Activated CD4-positive, alpha-beta T cell treated with anti-CD3 and anti-CD28 coated beads, Interleukin-2, Interleukin-4, amounts not matched to agents 100 ng/mL and 50 ng/mL, durations not matched to agents 16 hours and 8 hours (primary cell): ENCODE measurements around the gene UNKL.
"Not testable (repeated sequence)": the region's sequence is repeated elsewhere in the genome, so short reads cannot be mapped to it uniquely, and the experiment has no call there.

Experiments
- DNase-seq: peaks from one replicate; pipeline ENCODE4 v3.0.0-alpha.2; 2020; ENCODE audit warnings: low spot score

UNKL gene

GRCh38 chr16:1337486-1337885 is 77.0 kb downstream of the UNKL start:
- no peak for DNase-seq

- no peak for DNase-seq
Observed at GRCh38 chr16:1336619-1337018, 77.9 kb downstream of the UNKL start.

DNA sequence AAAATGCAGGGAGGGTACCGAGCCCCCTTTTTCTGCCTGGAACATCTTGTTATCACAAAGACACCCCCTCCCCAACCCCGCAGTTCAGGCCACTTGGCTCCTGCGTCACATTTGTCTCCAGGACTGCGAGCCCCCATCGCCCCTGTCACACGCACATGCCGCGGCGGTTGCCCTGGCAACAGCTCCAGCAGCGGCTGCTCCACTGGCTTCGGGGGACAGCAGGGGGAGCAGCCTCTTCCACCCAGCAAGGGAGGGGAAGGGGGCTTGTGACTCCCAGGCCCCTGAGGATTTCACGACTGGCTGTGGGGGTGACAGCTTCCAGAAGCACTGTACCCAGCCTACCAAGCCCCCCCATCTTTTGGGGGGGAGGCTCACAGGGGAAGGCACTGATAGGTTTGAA is 78.5 kb downstream of the UNKL start:
- no peak for DNase-seq

DNA sequence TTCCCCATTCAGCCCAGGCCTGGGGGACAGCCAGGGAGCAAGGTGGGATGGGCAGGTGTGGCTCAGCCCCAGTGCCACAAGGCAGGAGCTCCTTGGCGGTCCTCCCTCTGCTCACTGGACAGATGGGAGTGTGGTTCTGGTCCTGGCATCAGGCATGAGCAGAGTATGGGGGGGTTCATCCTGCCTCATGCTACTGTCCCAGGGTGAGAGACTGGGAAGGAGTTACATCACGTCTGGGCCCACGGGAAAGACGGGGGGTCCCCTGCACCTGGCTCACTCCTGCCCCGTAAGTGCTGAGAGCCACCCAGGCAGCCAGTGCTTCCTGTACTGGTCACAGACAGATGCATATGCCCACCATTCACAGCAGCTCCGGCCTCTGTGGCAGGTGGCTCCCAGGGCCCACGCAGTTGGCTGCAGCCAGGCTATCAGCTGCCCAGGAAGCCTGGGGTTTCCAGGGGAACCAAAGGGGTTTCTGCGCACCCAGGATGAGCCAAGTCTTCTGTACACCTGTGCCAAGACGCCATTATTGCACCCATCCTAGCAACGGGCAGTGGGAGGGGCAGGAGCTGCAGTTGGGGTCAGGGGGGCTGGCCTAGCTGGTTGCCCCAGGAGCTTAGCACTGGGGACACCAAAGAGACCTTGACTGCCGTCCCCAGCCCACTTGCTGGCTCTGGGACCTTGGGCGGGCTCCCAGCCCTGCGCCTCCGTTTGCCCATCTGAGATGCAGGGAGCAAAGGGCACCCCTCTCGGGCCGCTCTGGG is 79.1 kb downstream of the UNKL start:
- no peak for DNase-seq

DNA sequence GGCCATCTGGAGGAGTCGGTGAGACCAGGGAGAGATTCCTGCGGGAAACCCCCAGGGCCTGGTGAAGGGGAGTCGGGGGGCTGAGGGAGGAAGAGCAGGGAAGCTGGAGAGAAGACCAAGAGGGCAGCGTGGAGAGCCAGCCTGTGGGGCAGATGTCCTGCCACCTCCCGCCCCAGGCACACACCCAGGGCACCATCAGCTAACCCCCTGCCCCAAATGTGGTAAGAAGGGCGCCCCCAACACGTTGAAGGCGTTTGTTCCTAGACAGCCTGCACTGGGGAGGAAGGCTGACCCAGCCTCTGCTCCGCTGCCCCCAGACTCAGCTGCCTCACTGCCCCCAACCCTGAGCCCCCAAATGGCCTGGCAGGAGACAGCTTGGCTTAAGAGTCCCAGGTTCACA is 79.8 kb downstream of the UNKL start:
- no peak for DNase-seq

DNA sequence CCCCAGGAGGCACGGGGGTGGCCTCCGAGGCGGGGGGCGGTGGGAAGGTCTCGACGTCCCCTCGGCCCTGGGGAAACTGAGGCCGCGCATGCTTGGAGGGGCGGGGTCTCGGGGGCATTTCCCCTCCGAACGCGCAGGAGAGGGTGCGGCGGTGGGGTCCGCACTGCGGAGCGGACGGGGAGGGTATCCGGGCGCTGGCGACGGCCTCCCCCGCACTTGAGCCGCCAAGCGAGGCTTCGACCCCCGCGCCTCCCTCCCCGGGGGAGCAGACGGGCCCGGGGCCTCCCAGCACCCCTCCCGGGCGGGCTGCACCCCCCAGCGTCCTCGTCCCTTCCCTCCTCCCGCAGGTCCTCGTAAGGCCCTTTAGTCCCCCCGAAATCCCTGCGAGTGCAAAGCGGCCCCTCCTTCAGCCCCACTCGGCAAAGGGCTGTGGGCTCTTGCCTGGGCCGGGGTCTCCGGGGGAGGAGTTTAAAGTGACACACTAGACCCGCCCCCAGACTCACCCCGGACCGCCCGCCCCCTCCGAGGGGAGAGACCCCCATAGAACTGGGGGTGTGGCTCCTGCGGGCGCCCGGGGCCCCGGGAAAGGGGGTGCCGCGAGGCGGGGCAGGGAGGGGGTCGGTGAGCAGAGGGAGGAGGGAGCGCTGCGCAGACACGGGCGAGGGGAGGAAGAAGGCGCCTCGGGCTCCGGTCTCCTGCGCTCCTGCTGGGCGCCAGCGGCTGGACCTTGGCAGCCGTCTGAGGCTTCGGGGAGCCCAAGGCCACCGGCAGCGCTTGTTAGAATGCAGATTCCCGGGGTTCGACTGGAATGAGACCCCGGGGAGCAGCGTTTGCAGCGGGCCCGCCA is 80.4 kb downstream of the UNKL start:
- no peak for DNase-seq

DNA sequence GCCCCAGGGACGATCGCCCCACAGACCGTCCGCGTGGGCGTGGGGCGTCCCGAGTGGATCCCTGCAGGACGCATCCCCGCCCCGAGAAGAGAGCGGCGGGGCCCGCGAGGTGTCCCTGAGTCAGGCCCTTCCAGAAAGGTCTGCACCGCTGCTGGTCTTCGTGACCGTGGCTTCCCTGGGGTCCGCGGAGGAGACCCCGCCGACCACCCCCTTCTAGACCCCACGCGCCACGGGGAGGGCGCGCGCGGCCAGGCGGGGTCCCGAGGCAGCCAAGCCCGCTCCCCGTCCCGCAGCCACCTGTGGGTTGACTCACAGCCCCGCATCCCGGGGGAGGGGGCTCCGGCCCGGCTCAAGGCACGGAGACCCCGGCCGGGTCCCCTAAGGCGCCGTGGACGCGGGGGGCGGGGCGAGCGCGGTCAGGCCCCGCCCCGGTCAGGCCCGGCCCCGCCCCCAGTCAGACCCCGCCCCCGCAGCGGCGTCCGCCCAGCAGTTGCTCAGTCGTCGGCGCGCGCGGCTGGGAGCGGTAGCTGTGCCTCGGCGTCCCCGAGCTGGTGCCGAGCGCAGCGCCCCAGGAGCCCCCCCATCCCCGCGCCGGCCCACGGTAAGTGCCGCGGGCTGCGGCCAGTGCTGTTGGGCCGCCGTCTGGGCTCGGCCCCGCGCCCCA is 81.2 kb downstream of the UNKL start, which contains the start of gene BAIAP3:
BAIAP3 (plus strand) TSS at position 497 of the 664 bp plus-strand sequence. CDS start 4,905 bp downstream, outside the sequence.
- peak; percentile 43 for DNase-seq

DNA sequence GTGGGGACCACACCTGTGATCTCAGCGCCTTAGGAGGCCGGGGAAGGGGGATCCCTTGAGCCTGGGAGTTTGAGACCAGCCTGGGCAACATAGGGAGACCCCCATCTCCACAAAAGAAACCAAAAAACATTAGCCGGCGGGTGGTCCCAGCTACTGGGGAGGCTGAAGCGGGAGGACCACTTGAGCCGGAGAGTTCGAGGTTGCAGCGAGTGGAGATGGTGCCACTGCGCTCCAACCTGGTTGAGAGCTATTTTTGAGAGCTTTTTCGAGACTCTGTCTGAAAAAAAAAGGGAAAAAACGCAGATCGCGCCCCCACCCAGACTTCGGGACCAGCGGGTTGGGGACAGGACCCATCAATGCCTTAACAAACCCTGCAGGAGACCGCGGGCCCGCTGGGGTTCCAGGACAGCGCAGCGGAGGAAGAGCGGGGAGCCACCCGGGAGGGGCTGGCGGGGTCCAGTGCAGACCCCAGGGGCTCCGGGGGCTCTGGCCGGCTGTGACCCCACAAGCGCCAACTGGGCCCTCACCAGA is 81.8 kb downstream of the UNKL start:
- no peak for DNase-seq

- DNase-seq, result peak; percentile 36
Observed at GRCh38 chr16:1331712-1332617, 82.5 kb downstream of the UNKL start.

DNA sequence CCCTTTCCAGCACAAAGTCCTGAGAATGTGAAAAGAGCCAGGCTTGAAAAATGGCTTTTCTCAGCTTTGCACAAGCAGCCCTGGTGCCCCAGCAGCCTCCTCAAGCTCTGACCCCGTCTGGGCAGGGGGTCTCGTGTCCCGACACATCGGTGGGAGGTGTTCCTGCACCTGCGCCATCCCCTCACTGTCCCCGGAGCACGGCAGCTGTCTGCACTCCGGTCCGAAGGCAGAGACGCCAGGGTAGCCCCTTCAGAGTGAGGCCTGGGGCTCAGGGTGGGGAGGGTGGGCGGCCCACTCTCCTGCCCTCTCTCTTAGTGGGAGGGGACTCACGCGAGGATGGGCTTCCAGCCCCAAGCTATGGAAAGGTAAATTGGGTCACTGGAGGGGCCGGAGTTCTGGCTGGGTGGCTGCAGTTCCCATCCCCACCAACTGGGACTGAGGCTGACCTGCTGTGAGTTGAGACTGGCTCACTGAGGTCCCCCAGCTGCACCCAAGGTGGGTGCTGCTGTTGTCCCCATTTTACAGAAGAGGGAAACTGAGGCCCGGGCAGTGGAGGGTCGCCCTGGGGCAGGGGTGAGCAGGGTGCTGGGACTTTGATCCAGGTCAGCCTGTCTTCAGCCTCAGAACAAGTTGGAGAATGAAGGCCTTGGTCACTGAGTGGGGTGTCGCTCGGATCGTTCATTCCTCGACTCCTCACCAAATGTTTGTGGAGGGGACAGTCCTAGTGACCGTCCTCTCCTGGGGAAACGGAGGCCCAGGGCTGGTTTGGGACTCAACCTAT is 83.4 kb downstream of the UNKL start:
- DNase-seq, result no peak

DNA sequence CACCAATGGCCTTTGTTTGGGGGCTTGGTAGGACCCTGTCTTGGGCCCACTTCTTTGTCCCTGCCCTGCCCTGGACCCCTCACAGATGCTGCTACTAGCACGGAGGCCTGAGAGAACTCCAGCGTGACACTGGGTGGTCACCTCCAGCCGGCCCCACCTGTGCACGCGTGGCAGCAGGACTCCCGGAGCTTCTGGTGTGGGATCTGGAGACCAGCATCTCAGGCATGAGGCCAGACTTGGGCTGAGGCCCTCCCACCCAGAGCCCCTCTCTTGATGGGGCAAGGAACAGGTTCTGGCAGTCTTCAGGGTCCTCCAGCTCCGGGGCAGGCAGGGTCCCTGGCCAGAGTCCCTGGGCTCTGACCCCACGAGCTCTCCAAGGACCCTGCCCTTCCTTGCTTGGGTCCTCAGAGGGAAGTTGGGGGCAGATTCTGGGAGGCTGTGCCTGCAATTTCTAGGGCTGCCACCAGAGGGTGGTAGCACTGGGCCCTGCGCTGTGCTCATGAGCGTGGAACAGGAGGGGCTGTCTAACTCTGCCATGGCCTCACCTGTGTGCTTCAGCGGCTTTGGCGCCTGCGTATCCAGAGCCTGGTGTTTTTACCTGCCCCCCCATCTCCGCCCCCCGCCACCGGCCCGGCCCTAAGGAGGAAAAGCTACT is 84.1 kb downstream of the UNKL start:
- no peak for DNase-seq

DNA sequence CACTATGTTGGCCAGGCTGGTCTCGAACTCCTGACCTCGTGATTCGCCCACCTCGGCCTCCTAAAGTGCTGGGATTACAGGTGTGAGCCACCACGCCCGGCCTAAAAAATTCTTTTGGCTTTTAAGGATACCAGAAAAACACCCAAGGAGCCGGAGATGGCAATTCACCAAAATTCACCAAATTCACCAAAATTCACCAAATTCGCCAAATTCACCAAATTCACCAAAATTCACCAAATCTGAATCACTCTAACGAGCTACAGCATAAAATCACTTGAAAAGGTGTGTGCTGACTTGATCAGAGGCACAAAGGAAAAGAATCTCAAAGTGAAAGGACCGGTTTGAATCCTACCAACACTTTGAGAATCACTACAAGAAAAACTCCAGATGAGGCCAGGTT is 85.5 kb downstream of the UNKL start:
- DNase-seq, result not testable (repeated sequence)

GRCh38 chr16:1328136-1328535 is 86.4 kb downstream of the UNKL start:
- not testable (repeated sequence) for DNase-seq

GRCh38 chr16:1327619-1327947 is 86.9 kb downstream of the UNKL start:
- no peak for DNase-seq

- DNase-seq, result no peak
Observed at GRCh38 chr16:1326946-1327618, 87.4 kb downstream of the UNKL start.

DNA sequence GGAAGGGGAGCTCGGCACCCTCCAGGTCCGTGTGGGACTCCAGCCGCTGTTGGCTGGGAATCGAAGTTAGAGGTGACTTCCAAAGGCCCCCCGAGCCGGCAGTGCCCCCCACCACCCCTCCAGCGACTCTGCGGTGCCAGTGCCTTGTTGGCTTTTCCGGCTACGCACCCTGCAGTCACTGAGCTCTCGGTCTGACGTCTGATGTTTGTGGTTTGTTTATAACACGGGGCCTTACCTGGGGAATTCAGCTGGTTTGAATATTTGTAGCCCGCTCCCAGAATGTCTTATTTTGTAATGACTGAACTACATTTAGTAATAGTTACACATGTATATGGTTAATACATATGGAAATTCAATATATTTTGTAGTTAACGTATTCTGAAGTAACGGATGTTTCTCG is 88.1 kb downstream of the UNKL start:
- no peak for DNase-seq

DNA sequence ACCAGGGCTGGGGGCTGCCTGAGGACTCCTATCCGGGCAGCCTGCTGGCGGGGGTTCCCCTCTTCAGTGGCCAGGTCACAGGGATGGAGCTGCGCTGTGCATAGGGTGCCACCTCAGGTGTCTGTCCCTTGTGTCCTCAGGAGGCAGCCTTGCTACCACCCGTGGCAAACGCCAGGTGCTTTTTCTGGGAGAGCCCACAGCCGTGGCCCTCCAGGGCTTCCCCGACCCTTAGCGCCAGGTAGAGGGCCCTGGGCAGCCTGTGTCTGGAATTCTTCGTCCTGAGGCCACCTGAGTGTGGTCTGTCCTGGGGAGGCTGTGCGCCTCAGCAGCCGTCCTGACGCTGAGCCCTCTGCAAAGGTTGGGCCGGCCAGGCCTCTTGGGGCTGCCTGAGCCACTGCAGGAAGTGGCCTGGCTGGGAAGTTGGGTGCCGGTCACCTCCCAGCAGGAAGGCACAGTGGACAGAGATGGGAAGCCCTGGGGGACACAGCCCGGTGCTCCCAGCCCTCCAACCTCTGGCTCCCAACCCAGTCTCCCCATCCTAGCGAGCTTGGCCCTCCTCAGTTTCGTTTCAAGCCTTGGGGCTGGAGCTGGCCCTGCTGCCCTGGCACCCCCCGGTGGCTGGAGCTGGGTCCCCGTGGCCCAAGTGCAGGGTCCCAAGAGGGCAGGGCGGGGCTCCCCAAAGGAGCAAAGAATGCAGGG is 88.7 kb downstream of the UNKL start:
- DNase-seq, result no peak

DNA sequence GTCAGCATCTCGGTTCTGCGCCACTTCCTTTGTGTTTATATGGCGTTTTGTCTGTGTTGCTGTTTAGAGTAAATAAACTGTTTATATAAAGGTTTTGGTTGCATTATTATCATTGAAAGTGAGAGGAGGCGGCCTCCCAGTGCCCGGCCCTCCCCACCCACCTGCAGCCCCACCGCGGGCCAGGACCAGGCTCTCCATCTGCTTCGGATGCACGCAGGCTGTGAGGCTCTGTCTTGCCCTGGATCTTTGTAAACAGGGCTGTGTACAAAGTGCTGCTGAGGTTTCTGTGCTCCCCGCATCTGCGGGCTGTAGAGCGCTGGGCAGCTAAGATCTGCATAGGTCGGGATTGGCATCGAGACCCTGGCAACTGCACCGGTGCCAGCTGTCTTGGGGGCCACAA is 89.2 kb downstream of the UNKL start:
- DNase-seq, result no peak

DNA sequence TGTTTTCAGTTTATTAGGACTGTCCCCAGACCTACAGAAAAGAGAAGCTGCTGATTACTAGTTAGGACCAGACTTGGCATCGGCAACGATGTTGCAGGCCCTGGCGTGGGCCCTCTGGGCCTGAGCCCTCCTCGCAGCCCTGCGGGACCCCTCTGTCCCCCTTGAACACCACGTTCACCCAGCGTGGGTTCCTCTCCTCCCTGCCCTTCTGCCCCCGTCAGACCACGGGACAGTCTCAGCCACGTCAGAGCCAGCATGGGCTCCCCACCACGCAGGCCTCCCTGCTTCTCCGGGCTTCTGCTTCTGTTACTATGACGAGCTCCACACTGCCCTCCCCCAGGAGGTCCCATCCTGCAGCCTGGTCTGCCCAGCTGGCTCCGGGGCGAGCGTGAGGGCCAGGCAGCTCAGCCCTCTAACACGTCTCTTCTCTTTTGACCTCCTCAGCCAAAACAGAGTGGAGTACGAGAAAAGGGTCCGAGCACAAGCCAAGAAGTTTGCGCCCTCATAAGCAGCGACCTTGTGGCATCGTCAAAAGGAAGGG is 90.1 kb downstream of the UNKL start:
- DNase-seq, result no peak
